Breast epithelium (tissue), 4 donors: Measurements from ENCODE around the gene GRIN2D. TPM values are rescaled to one million over a fixed set of nuclear protein-coding genes. Genes with fewer than 3 reads are reported as not detected.

Source experiments
- DNase-seq, 2 donors: peaks; one replicate each; pipeline ENCODE4 v3.0.0-alpha.2; 2019; ENCODE audit warnings: low spot score in 2 of 2
- H3K27ac ChIP-seq, 2 donors: fragments of 200-600 bp; sonication (generic) in 1 of 2; one replicate each; pipeline ENCODE4 v1.5.1; 2016 to 2019; ENCODE audit warnings: mild to moderate bottlenecking in 1 of 2
- H3K27me3 ChIP-seq, 2 donors: fragments of 200-600 bp; sonication (generic) in 1 of 2; one replicate each; pipeline versions ENCODE4 v1.5.1 to v1.6.0; 2017 to 2019; ENCODE audit warnings: control low read depth in 1 of 2, mild to moderate bottlenecking in 1 of 2
- H3K36me3 ChIP-seq: fragments of 200-600 bp; one replicate; pipeline ENCODE4 v1.5.1; 2019
- H3K4me1 ChIP-seq, 2 donors: fragments of 200-600 bp; sonication (generic); one replicate each; pipeline ENCODE4 v1.5.1; 2016 to 2019; ENCODE audit warnings: control low read depth in 1 of 2
- H3K4me3 ChIP-seq, 3 donors: fragments of 200-600 bp; sonication (generic); 1 replicate in 2 of 3; 2 replicates in 1 of 3; pipeline ENCODE4 v1.5.1; 2016 to 2019; ENCODE audit warnings: mild to moderate bottlenecking in 3 of 3, moderate library complexity in 2 of 3
- H3K9me3 ChIP-seq, 2 donors: fragments of 200-600 bp; sonication (generic) in 1 of 2; one replicate each; pipeline ENCODE4 v1.5.1; 2016 to 2019; ENCODE audit warnings: control low read depth in 1 of 2
- POLR2A ChIP-seq: fragments of 450-650 bp; IDR thresholded peaks from one replicate; pipeline ENCODE4 v1.6.1; 2016; ENCODE audit warnings: antibody characterized with exemption, mild to moderate bottlenecking, moderate library complexity
- POLR2AphosphoS5 ChIP-seq, 3 donors: sonication (generic); formaldehyde crosslinking; IDR thresholded peaks; one replicate each; pipeline ENCODE4 v1.6.1; 2017; ENCODE audit warnings: antibody characterized with exemption in 3 of 3
- intact Hi-C: fragments of 100-400 bp; cut with DNase I; formaldehyde crosslinking; loops from one replicate; pipeline ENCODE4 v1.15.1; 2023; ENCODE audit warnings: low total_unique reads
- total RNA-seq, 3 donors: library from RNA; depleted of rRNA; stranded (reverse); fragments of >200 nt; gene quantifications; one replicate each; pipeline ENCODE4 v1.1.0, GENCODE V29; 2016
- TF ChIP-seq, protein P1 (sequence below), 3 donors: fragments of 450-650 bp; IDR thresholded peaks; one replicate each; pipeline ENCODE4 v1.5.1; 2016 to 2017; ENCODE audit warnings: antibody characterized with exemption in 3 of 3, mild to moderate bottlenecking in 3 of 3, moderate library complexity in 3 of 3

GRIN2D gene
- total RNA-seq, 3 donors from 2014 or later: 0.32 to 0.33 TPM; not detected in 1

GRCh38 chr19:48401287-48401686 is 7.8 kb downstream of the GRIN2D start:
- no peak overlapping the region for H3K27ac ChIP-seq
- TF ChIP-seq POLR2A (no peak), POLR2AphosphoS5 (IDR thresholded peaks at IDR 0.05) (no peak)
- TF ChIP-seq, protein P1, sequence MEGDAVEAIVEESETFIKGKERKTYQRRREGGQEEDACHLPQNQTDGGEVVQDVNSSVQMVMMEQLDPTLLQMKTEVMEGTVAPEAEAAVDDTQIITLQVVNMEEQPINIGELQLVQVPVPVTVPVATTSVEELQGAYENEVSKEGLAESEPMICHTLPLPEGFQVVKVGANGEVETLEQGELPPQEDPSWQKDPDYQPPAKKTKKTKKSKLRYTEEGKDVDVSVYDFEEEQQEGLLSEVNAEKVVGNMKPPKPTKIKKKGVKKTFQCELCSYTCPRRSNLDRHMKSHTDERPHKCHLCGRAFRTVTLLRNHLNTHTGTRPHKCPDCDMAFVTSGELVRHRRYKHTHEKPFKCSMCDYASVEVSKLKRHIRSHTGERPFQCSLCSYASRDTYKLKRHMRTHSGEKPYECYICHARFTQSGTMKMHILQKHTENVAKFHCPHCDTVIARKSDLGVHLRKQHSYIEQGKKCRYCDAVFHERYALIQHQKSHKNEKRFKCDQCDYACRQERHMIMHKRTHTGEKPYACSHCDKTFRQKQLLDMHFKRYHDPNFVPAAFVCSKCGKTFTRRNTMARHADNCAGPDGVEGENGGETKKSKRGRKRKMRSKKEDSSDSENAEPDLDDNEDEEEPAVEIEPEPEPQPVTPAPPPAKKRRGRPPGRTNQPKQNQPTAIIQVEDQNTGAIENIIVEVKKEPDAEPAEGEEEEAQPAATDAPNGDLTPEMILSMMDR (IDR thresholded peaks at IDR 0.05): no peak
- H3K9me3 ChIP-seq: no peaks in the 10 kb centered on the region
- H3K4me1 ChIP-seq: no peaks in the 10 kb centered on the region
- H3K36me3 ChIP-seq: no peaks in the 10 kb centered on the region
- intact Hi-C loops: no loop called here
- peaks cover 3 to 17% of the 10 kb centered on the region in 2 donors for H3K27me3 ChIP-seq
- H3K4me3 ChIP-seq: no peak overlapping the region
- DNase-seq: no peak

- H3K4me1 ChIP-seq: no peaks in the 10 kb centered on the region
- H3K4me3 ChIP-seq: no peak overlapping the region
- TF ChIP-seq POLR2AphosphoS5 (IDR thresholded peaks at IDR 0.05) (no peak), POLR2A (no peak)
- TF ChIP-seq, protein P1 (IDR thresholded peaks at IDR 0.05): no peak
- no peak overlapping the region for H3K27ac ChIP-seq
- intact Hi-C loops: no loop called here
- no peak for DNase-seq
- no peaks in the 10 kb centered on the region for H3K9me3 ChIP-seq
- no peaks in the 10 kb centered on the region for H3K36me3 ChIP-seq
- no peaks in the 10 kb centered on the region for H3K27me3 ChIP-seq
Measured at GRCh38 chr19:48403606-48404005, 10.1 kb downstream of the GRIN2D start.

DNA sequence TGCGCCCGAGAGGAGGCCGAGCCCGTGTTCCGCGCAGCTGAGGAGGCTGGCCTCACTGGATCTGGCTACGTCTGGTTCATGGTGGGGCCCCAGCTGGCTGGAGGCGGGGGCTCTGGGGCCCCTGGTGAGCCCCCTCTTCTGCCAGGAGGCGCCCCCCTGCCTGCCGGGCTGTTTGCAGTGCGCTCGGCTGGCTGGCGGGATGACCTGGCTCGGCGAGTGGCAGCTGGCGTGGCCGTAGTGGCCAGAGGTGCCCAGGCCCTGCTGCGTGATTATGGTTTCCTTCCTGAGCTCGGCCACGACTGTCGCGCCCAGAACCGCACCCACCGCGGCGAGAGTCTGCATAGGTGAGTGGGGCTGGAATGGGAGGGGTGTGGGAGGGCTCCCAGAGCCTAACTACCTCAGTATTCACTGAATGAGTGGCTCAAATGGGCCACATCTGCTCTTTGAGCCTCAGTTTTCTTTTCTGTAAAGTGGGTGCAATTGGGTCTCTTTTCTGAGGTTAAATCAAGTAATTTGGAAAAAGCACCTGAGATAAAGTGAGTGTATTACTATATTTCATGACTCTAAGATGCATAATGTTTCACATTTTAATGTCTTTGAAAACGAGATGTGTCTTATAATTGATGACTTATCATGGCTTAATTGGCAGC is 11.7 kb downstream of the GRIN2D start:
- no peak for DNase-seq
- intact Hi-C loops: no loop called here
- H3K4me1 ChIP-seq: no peaks in the 10 kb centered on the region
- no peaks in the 10 kb centered on the region for H3K27me3 ChIP-seq
- no peaks in the 10 kb centered on the region for H3K9me3 ChIP-seq
- H3K4me3 ChIP-seq: no peak overlapping the region
- no peak overlapping the region for H3K27ac ChIP-seq
- H3K36me3 ChIP-seq: no peaks in the 10 kb centered on the region
- TF ChIP-seq POLR2AphosphoS5 (IDR thresholded peaks at IDR 0.05): no peak
- TF ChIP-seq, protein P1 (IDR thresholded peaks at IDR 0.05): no peak
- no peak for TF ChIP-seq POLR2A

DNA sequence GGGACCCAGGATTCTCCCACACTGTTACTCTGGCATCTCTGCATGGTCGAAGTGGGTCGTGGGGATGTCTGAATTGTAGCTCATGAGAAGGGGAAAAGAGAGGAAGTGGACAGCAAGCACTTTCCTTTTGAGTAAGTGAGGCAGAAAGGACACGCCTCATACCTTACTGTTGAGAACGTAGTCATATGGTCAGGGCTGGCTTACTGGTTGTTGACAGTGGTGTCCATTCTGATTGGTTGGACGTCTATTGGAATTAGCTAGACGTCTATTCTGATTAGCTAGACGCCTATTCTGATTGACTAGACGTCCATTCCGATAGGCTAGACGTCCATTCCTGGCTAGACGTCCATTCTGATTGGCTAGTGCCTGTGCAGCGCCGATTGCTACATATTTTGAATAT is 12.4 kb downstream of the GRIN2D start:
- Histone ChIP-seq H3K9me3 (no peaks in the 10 kb centered on the region), H3K4me1 (no peaks in the 10 kb centered on the region), H3K27ac (no peak overlapping the region), H3K27me3 (no peaks in the 10 kb centered on the region), H3K36me3 (no peaks in the 10 kb centered on the region), H3K4me3 (no peak overlapping the region)
- DNase-seq: no peak
- intact Hi-C loops: no loop called here
- TF ChIP-seq POLR2AphosphoS5 (IDR thresholded peaks at IDR 0.05) (no peak), POLR2A (no peak)
- TF ChIP-seq, protein P1 (IDR thresholded peaks at IDR 0.05): no peak

GRCh38 chr19:48413879-48414587 is 20.6 kb downstream of the GRIN2D start:
- DNase-seq: no peak
- Histone ChIP-seq H3K36me3 (no peaks in the 10 kb centered on the region), H3K27me3 (peaks cover 0 to 4% of the 10 kb centered on the region in 2 donors), H3K4me1 (no peaks in the 10 kb centered on the region), H3K9me3 (no peaks in the 10 kb centered on the region), H3K27ac (no peak overlapping the region), H3K4me3 (peak overlapping the region in 2 of 3 donors; percentile 34 to 49)
- TF ChIP-seq, protein P1 (IDR thresholded peaks at IDR 0.05): no peak
- TF ChIP-seq POLR2AphosphoS5 (IDR thresholded peaks at IDR 0.05) (no peak), POLR2A (no peak)
- intact Hi-C loops: no loop called here
